Raji (cell line): ENCODE data around the gene LRRC25.

Experiments
- POLR2A ChIP-seq: IDR thresholded peaks from 2 replicates; pipeline ENCODE4 v1.6.1; 2011; ENCODE audit warnings: low read depth, low read length, control low read depth; ENCODE audit not compliant: insufficient read depth

Gene LRRC25

DNA sequence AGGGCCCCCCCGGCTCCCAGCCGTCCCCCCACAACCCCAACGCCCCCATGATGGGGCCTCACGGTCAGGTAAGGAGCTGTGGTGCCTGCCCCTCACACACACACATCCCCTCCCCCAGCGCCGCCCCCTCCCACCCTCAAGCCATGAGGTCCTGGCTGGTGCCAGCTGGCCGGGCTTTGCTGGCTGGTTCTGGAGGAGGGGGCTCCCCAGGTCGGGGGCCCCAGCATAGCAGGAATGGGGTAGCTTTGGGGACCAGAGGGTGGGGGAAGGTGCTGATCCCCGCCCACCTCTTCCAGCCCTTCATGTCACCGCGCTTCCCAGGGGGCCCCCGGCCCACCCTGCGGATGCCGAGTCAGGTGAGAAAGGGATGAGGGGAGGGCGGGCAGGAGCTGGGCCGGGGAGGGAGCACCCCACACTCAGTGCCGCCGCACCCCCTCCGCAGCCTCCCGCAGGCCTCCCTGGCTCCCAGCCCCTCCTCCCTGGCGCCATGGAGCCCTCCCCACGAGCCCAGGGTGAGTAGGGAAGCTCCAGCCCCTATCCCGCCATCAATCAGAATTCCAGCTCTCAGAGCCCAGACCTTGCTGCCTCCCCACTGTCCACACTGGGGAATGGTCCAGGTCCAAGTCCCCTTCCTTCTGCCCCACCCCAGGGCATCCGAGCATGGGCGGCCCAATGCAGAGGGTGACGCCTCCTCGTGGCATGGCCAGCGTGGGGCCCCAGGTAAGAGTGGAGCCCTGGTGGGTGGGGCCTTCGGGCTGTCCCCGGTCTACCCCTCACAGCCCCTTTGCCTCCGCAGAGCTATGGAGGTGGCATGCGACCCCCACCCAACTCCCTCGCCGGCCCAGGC is 34.2 kb upstream of the LRRC25 start:
- no peak for TF ChIP-seq POLR2A

DNA sequence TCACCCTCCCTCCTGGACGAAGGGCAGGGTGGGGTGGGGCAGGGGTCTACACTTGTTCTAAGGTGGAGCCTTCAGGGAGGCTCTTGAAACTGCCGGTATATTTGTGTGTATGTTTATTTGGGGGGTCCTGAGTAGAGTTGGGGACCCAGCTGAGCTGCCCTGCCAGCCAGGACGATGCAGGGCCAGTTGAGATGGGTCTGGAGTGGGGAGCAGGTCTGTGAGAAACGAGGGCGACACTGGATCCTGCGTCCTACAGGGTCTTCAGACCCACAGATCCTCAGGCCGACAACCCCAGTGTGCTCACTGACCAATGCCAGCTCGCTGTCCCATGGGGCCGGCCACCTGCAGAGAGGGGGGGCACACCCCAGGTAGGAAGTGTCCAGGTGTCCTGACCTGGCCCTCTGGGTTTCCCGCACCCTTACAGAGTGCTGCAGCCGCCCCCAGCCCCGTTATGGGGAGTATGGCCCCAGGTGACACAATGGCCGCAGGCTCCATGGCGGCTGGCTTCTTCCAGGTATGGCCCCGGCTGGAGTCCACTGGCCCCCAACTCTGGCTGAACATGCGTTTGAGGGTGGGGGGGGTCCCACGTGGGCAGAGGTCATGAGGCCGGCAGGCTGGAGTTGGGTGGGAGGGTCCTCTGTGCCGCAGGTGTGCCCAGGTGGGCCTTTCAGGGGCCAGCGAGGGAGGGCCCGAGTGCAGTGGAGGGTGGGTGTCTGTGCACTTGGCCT is 33.2 kb upstream of the LRRC25 start:
- no peak for TF ChIP-seq POLR2A

DNA sequence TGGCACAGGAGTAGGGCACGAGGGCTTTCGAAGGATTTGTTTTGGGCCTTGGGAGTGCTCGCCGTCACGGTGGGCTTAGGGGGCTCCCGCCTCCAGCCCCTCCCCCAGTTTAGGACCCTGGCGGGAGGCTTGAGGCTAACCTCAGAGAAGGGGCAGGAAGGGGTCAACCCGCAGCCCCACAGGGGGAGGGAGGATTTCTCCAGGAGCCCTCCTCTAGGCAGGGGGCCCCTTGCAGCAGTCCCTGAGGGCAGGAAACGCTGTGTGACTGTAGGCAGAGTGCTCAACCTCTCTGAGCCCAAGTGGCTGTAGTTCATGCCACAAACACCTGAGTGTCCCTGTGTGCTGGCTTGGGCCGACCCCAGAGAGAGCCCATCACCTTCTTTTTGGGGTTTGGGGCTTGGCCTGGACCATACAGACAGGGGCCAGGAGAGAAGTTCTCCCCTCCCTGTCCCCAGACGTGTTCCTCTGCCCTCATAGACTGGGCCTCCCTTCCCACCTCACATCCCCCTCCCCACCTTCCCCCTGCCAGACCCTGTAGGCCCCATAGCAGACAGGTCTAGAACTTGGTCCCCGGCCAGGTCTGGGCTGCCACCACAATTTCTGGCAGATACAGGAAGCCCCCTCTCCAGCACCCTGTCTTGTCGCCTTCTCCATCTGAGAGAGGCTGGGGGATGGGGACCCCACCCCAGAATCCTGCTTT is 32.4 kb upstream of the LRRC25 start:
- no peak for TF ChIP-seq POLR2A

DNA sequence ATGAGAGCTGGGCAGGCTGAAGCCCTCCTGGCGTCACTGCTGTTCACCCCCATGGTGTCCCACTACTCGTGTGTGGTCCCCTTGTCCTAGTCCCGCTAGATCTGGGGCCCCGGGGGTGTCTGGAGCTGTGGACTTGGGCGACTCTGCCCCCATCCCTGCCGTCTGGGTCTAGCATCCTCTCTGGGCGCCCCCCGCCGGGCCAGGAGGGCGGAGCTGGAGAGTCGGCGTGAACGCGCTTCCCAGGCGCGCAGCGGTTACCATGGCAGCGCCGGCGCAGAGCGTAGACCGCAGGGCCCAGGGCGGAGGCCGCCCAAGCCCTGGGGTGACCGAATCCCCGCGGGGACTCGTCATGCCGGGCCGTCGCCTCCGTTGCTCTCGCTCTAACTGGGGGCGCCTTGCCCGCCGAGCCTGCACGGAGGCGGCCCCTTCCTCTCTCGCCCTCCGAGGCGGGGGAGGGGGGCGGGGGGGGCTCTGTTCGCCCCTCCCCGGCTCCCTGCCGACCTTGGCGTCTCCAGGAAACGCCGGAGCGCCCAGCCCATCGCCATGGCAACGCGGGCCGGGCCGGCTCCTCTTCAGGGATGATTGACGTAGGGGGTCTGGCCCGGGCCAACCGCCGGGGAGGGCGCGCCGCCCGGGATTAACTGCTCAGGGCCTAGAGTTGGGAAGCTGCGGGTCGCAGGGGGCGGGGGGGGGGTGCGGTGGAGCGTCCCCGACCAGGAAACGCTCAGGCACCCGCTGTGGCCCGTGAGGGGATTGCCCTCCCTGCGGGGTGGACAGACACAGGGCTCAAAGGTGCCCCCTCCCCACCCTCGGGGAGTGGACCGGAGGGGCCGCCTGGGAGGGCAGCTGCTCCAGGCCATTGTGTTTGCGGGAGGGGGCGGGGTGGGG is 31.6 kb upstream of the LRRC25 start:
- TF ChIP-seq POLR2A: no peak

DNA sequence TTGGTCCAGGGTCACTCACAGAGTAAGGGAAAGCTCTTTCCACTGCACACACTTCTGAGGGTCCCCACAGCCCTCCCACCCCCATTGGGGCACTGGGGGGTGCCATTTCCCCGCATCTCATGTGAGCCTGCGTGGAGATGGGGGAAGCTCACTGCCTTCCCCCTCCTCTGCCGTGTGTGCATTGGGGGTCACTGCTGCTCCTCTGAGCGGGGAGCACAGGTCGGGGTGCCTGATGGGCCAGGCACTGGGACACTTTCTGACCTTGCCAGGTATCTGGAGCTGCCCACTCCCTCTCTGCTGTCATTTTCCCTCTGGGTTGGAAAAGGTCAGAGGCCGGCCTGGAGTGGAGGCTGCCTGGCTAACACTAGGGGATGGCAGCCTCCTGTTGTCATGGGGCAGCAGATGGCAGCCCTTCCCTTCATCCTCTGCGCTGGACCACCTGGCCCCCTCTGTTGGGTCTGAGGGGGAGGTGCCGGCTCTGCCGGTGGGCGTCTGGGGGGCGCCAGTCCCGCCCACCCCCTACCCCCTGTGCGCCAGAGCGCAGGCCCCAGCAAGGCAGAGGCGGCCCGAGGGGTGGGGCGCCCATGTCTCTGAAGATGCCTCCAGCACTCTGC is 30.9 kb upstream of the LRRC25 start:
- TF ChIP-seq POLR2A: no peak

DNA sequence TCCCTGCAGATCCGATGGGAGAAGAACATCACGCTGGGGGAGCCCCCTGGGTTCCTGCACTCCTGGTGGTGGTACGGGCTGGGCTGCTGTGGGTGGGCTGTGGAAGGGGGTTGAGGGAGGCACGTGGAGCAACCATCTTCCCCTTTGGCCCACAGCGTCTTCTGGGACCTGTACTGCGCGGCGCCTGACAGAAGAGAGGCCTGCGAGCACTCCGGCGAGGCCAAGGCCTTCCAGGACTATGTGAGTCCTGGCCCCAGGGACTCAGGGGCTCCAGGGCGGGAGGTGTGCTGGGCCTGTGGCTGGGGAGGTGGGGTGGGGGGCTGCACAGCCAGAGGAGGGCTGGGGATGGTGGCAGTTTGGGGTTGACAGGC is 30.3 kb upstream of the LRRC25 start:
- TF ChIP-seq POLR2A: no peak

DNA sequence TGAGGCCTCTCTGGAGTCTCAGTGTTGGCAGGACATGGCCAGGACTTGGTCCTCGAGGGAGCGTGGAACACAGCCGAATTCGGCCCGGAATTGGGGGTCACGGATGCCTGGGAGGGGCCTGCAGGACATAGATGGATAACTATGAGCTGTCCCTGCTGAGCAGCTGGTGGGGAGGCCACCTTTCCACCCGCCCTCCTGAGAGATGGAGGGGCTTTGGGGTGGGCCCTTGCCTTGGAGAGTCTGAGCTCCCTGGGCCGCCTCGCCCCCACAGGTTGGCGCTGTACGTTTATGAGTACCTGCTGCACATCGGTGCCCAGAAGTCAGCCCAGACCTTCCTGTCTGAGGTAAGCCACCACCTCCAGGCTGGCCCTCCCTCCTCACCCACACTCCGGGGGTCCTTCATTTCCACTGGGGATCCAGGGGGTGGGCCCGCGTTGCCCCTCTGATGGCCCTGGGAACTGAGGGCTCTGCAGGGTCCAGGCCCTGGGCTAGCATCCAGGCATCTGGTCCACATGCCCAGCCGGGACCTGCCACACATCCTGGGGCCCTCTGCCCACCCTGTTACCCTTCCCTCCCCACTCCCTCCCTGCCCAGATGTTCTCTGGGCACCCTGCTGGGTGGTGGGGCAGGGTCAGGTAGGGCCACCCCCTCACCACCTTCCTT is 29.8 kb upstream of the LRRC25 start:
- no peak for TF ChIP-seq POLR2A

DNA sequence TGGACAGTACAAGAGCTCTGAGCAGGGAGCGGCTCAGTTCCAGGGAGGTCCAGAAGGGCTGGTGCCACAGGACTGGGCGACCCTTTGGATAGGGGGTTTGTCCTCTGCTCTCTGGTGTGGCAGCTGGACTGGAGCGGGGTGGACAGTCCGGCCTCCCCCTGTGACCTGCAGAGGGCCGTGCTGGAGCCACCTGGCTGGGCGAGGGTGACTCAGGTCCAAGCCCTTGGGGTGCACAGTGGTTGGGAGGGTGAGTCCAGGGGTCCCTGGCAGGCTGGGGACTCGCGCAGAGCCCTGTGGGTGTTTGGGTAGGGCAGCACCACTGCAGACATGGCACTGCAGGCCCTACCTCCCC is 29.0 kb upstream of the LRRC25 start:
- TF ChIP-seq POLR2A: no peak

DNA sequence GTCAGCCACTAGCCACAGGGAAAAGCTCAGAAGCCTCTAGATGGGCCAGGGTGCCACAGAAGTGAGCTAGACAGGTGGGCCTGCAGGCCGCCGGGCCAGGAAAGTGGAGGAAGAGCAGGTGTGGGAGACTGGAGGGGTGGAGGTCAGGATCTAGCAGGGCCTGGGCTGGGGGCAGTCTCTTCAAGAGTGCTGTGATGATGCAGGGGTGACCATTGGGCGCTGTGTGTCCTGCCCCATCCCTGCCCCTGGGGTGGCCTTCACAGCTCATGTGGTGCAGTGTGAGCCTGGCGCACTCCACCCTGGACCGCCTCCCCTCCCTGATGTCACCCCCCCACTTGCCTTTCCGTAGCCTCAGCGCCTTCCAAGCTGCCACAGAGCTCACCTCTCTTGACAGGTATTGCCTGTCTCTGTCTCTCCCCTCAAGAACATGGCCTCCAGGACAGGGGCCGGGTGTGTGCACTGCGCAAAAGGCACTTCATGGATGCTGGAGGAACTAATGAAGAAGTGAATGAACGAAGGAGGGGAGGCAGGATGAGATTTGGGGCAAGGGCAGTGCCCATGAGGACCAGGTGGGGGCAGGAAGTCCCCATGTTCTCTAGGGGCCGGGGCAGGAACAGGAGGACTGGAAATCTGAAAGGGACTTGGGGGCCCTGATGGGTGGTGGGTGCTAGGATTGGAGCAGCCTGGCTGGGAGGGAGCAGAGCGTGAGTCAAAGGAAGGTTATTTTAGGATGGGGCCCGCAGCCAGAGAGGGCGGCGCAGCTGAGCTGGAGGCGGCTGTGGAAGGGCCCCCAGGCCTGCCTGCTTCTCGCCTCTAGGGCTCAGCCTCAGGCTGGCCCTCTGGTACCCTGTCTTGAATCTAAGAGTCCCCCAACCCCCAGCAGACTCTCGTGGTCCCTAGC is 28.3 kb upstream of the LRRC25 start:
- TF ChIP-seq POLR2A: no peak

DNA sequence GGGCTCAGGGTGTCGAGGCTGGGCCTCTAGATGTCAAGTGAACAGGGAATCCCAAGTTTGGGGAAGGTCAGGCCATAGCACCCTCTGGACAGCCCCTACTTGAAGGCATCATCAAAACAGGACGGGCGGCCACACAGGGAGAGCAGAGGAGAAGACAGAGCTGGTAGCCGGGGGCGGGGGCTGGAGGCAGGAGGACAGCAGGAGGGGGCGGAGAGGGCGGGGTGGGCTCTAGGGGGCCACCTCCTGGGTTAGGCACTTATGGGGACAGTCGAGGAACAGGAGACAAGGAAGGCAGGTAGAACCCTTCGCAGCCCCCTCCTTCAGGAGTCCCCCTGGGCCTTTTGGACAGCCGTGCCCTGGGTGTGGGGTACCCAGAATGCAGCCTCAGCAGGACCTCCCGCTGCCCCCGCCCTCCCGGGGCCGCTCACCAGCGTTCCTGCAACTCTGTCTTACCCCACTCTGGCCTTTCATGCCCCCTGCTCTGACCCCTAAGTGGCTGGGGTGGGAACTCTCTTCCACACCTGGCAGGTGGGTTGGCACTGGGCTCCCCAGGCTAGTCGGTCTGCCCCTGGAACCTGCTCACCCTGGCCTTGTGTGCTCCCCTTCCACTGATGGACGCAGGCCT is 27.6 kb upstream of the LRRC25 start:
- TF ChIP-seq POLR2A: no peak

DNA sequence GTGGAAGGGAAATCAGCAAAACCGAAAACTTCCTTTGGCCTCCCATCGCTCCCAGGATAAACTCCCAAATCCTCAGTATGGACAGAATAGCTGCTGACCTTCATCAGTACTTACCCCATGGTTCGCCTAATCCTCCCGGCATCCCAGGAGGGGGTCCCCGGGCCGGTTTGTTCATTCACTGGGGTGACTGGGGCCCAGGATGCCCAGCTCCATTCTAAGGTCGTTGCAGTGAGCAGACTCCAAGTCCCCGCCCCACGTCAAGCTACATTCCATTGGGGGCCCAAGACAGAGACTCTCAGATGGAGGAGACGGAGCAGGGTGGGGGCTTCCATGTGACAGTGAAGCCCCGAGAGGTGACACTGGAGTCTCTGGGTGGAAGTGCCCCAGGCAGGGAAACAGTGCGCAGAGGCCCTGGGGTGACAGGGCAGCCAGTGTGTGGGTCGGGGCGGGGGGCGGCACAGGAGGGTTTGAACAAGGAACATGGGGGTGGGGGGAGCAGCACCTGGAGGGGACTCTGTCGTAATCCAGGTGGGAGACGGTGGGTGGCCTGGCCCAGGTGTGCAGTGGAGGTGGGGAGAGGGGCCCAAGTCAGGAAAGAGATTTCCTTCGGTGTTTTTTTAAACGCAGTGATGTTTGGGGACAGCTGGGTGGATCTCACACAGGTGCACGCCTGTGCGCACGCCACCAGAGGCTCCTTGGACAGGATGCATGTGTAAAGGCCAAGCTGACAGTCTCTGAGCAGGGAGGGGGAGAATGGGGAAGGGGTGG is 26.9 kb upstream of the LRRC25 start:
- TF ChIP-seq POLR2A: no peak
